GM10248 (cell line): ENCODE results near the gene ISG20.

Experiments
- CTCF ChIA-PET: fragments of 300-600 bp; sonication (Branson Sonifier 250); formaldehyde crosslinking; extraction: SDS; loops from one replicate; lab custom pipeline; 2021; ENCODE audit warnings: antibody characterized with exemption; lab: Yijun Ruan, JAX
- POLR2A ChIA-PET: fragments of 350-650 bp; sonication (Branson Sonifier 250); formaldehyde crosslinking; extraction: SDS; loops from one replicate; lab custom pipeline; 2020; ENCODE audit warnings: antibody characterized with exemption; lab: Yijun Ruan, JAX
- DNase-seq: peaks from one replicate; pipeline ENCODE4 v3.0.0; 2012; ENCODE audit errors: extremely low spot score
- TF ChIP-seq, protein P1 (sequence below): IDR thresholded peaks from 2 replicates; pipeline ENCODE4 v1.5.1; 2012; ENCODE audit warnings: mild to moderate bottlenecking, low read depth; ENCODE audit errors: extremely low read depth, missing control alignments, control extremely low read depth

ISG20 gene

GRCh38 chr15:88674661-88675060 is 35.8 kb downstream of the ISG20 start:
- TF ChIP-seq, protein P1, sequence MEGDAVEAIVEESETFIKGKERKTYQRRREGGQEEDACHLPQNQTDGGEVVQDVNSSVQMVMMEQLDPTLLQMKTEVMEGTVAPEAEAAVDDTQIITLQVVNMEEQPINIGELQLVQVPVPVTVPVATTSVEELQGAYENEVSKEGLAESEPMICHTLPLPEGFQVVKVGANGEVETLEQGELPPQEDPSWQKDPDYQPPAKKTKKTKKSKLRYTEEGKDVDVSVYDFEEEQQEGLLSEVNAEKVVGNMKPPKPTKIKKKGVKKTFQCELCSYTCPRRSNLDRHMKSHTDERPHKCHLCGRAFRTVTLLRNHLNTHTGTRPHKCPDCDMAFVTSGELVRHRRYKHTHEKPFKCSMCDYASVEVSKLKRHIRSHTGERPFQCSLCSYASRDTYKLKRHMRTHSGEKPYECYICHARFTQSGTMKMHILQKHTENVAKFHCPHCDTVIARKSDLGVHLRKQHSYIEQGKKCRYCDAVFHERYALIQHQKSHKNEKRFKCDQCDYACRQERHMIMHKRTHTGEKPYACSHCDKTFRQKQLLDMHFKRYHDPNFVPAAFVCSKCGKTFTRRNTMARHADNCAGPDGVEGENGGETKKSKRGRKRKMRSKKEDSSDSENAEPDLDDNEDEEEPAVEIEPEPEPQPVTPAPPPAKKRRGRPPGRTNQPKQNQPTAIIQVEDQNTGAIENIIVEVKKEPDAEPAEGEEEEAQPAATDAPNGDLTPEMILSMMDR = no peak
- ChIA-PET CTCF (interaction anchor here (1.3 kb wide), 2 partner anchors 9 to 36 kb away, joined by 4 to 6 read pairs; partner anchors contain the start of gene ISG20), POLR2A (no interaction called here)
- DNase-seq = no peak

DNA sequence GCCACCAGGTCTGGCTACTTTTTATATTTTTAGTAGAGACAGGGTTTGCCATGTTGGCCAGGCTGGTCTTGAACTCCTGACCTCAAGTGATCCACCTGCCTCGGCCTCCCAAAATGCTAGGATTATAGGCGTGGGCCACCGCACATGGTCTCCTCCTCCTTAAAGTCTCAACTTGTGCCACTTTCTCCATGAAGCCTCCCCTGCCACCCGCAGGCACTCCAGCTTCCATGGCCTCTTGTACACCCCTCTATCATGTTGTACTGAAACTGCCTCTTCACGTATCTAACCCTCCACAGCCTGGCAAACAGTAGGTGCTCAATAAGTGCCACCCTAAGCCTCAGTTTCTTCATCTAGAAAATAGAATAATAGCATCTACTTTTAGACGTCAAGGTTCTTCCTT is 39.9 kb downstream of the ISG20 start:
- ChIA-PET CTCF (no interaction called here), POLR2A (no interaction called here)
- no peak for DNase-seq
- TF ChIP-seq, protein P1 = no peak

DNA sequence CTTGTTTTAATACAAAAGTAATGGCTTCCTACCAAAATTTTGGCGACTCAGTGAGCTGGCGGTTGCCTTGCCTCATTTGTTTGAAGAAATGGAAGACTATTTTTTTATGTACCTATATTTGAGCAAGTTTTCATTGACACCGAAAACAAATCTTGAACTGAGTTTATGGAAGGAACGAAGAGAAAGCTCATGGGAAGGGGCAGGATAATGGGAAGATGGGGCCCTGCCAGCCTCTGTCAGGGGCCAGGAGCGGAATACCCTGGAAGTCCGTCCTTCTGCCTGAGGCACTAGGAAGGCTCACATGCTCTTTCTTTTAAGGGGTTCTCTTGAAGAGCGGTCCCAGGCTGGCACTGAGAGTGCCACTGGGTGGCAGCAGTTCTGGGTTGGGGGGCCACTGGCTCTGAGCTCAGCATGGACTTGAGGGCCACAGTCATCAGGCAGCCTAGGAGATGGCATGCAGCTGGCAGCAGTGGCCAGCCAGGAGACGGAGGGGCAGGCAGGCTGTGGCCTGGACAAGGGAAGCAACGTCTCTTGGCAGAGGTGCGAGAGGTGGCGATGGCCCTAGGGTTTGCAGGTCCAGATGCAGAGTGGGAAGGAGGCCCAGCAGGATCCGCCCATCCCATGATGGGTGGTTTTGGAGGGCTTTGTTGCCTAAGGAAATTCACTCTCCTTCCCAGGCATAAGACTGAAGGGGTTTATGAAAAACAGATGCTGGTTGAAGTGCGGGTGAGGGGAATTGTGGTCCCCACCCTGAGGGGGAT is 41.6 kb downstream of the ISG20 start:
- no peak for DNase-seq
- TF ChIP-seq, protein P1 = no peak
- ChIA-PET CTCF (interaction anchor here (1.1 to 2.1 kb wide), 2 partner anchors 17 to 56 kb away, joined by 3 to 5 read pairs; no protein-coding TSS in a partner anchor), POLR2A (no interaction called here)

- no peak for DNase-seq
- ChIA-PET CTCF (interaction anchor here (1.1 to 2.1 kb wide), 4 partner anchors 13 to 57 kb away, joined by 3 to 7 read pairs (median 4); no protein-coding TSS in a partner anchor), POLR2A (no interaction called here)
- TF ChIP-seq, protein P1 = no peak
Observed at GRCh38 chr15:88681610-88682221, 42.9 kb downstream of the ISG20 start.

DNA sequence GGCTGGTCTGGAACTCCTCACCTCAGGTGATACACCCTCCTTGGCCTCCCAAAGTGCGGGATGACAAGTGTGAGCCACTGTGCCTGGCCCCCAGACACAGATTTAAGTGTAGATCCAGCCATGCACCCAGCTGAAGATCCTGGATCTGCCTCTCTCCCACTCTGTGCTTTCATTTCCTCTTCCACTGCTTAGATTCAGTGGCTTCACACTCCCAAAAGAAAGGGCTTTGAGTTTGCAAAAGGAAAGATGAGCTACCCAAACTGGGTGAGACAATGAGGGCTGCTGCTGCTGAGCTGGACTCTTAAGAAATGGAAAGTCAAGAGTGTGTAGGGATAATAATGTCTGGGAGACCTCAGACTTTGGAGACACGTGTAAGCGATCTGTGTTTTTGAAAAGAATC is 45.5 kb downstream of the ISG20 start:
- ChIA-PET CTCF (interaction anchor here (1.1 to 2.0 kb wide), 6 partner anchors 9 to 220 kb away, joined by 3 to 6 read pairs (median 6); no protein-coding TSS in a partner anchor), POLR2A (interaction anchor here (0.5 kb wide), 1 partner anchor 43 kb away, joined by 3 read pairs; no protein-coding TSS in a partner anchor)
- TF ChIP-seq, protein P1 = no peak
- DNase-seq = no peak

GRCh38 chr15:88686166-88686565 is 47.4 kb downstream of the ISG20 start:
- no peak for DNase-seq
- ChIA-PET CTCF (no interaction called here), POLR2A (no interaction called here)
- TF ChIP-seq, protein P1 = no peak
